Retina (tissue), 1 donor: ENCODE data around the gene IGFN1.

Source experiments
- DNase-seq: peaks from one replicate; pipeline ENCODE4 v3.0.0-alpha.2; 2016

Gene IGFN1

DNA sequence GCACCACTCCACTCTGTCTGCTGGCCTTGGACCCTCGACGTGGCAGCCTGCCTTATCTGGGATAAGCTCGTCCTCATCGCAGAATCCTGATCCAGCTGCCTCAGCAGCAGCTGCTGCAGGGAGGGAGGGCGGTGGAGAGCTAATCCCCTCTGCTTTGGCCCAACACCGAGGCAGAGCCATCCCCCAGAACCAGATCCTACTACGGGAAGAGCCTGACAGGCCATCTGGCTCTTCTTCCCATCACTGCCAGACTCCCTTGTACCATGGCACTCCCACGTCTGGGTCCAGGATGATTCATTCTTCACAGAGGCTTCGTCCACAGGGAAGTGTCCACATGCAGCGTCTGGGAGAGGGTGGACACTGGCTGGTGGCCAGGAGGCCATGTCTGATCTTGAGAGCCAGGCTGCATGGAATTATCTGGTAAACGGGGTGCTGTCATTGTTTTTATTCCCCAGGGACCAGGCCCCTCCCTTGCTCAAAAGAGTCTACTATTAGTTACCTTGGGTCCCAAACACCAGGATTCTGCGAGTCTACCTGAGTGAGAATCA lies 78.1 kb downstream of the IGFN1 start:
- DNase-seq, result peak; percentile 62

DNA sequence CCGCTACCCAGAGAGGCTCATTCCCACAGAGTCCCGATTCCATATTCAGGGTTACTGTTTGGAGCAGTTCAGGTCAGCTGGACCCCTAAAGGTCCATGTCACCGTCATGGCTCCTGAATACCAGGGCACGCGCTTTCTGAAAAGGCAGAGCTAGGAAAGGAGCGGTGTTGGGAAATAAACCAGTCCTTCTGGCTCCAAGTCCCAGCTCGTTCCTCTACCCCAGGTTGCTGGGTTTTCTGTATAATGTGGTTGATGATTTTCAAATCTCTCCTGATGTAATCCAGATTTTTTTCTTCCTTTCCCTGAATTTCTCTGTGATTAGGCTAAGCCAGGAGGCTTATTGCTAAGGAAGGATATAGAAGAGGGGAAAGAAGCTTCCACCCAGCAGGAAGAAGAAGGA lies 78.7 kb downstream of the IGFN1 start:
- DNase-seq, result no peak

DNA sequence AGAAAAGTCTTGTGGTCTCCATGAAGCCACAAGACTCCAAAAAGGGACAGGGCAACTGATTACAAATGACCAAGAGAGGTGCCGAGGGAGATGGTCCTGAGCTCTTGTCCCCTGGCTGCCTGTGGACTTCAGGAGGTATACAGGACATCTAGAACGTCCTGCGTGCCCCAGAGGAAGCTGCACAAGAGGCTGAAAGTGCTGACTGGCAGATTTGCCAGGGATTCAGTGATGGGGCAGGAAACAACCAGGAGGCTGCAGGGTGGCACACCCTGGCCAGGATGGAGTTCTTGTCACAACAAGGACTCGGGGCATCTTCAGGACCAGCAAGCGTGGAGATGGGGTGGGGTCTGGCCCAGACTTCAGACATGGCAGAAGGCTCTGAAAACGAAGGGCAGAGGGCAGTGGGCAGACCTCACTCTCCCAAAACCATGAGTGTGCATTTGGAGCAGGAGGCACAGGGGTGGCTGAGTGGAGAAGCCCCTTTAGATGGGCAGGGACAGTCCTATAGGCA lies 79.3 kb downstream of the IGFN1 start:
- DNase-seq, result no peak

DNA sequence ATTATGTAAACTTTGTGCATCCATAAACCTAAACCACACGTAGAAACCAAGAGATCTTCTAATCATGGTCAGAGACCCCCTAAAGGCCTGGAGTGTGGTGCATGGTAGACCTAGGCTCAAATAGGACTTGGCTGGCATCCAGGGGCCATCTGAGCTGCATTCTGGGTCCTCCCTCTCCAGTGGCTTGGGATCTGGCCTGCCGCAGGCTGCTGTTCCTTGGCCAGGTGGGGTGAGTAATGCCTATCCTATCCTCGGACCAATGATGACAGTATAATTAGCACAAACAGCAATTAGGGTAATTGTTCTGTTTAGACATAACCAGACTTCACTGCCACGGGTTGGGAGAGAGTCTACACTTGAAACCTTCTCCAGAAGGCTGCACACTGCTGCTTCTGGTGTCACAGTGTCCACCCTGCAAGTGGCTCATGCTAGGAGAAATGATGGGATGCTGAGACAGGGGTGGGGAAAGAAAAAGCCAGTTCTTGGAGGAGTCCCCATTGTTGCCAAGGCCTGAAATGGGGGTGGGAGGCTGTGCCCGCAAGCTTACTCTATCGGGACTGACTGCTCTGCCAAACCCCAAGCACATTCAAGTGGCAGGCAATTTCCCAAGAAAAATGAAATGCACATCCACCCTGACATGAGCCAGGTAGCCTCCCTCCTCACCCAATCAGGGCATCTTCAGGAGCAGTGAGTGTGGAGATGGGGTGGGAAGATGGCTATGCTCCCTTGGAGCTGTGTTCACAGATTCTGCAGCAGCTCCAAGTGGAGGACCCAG lies 80.2 kb downstream of the IGFN1 start:
- no peak for DNase-seq

GRCh38 chr1:201272799-201273198 lies 82.2 kb downstream of the IGFN1 start:
- no peak for DNase-seq

DNA sequence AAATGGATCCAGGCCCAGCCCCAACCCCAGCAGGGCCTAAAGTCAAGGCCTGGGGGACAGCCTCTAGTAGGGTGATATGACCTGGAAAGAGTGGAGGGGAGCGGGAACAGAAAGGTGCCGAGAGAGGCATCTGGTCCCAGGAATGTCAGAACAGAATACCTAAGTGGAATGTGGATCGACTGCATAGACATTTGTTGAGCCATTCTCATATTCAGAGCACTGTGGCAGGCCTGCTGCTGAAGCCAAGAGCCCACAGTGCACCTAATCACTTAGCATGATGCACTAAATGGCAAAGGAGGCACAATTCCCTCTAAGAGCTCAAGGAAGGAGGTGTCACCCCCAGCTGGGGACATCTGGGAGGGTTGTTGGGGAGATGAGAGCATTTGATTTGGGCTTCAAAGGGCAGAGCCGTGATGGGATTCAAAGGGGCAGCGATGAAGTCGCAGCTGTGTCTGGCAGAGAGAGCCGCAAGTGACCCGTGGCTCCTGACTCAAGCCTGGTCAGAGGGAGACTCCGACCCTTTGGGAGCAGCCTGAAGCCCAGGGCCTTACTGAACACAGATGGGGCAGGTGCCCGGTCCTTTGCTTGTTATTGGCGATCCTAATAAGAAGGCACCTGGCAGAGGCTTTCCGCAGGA lies 84.1 kb downstream of the IGFN1 start:
- DNase-seq, result no peak

- DNase-seq, result no peak
Observed at GRCh38 chr1:201275253-201275666, 84.6 kb downstream of the IGFN1 start.

GRCh38 chr1:201276891-201277290 lies 86.3 kb downstream of the IGFN1 start:
- no peak for DNase-seq

GRCh38 chr1:201277441-201277840 lies 86.8 kb downstream of the IGFN1 start:
- no peak for DNase-seq
